ENCODE data around the gene ODAD3. TPM values are rescaled to one million over a fixed set of nuclear protein-coding genes. Genes with fewer than 3 reads are reported as not detected.
"Not testable (repeated sequence)": the region's sequence is repeated elsewhere in the genome, so short reads cannot be mapped to it uniquely, and the experiment has no call there.

ODAD3 gene
- polyA plus RNA-seq, 1 donor from 2014 or later, result 0.89 TPM

- H3K4me1 Mint-ChIP-seq, result peaks cover 17 to 26% (median 23%) of the 10 kb centered on the region in 3 donors
- H3K27me3 Mint-ChIP-seq, result peaks cover 5% of the 10 kb centered on the region
- peak overlapping the region; percentile 80 to 92 (median 90) for H3K4me3 Mint-ChIP-seq
- no peaks in the 10 kb centered on the region for H3K9me3 Mint-ChIP-seq
- peak overlapping the region in 1 of 3 donors; percentile 98 for H3K27ac Mint-ChIP-seq
- no peaks in the 10 kb centered on the region for H3K36me3 Mint-ChIP-seq
Measured at GRCh38 chr19:11383706-11384048, 51.2 kb downstream of the ODAD3 start.

GRCh38 chr19:11382898-11383705, 51.8 kb downstream of the ODAD3 start:
- H3K4me3 Mint-ChIP-seq, result peak overlapping the region; percentile 80 to 92 (median 90)
- peaks cover 17 to 26% (median 23%) of the 10 kb centered on the region in 3 donors for H3K4me1 Mint-ChIP-seq
- no peaks in the 10 kb centered on the region for H3K9me3 Mint-ChIP-seq
- H3K27me3 Mint-ChIP-seq, result peaks cover 5% of the 10 kb centered on the region
- no peaks in the 10 kb centered on the region for H3K36me3 Mint-ChIP-seq
- H3K27ac Mint-ChIP-seq, result peak overlapping the region; percentile 88 to 98 (median 97)

GRCh38 chr19:11380653-11381537, 54.0 kb downstream of the ODAD3 start:
- no peaks in the 10 kb centered on the region for H3K9me3 Mint-ChIP-seq
- H3K36me3 Mint-ChIP-seq, result peaks cover 2% of the 10 kb centered on the region
- H3K27me3 Mint-ChIP-seq, result peaks cover 5% of the 10 kb centered on the region
- H3K27ac Mint-ChIP-seq, result peak overlapping the region; percentile 85 to 99 (median 98)
- peaks cover 17 to 25% (median 20%) of the 10 kb centered on the region in 3 donors for H3K4me1 Mint-ChIP-seq
- H3K4me3 Mint-ChIP-seq, result peak overlapping the region; percentile 88 to 98 (median 93)

GRCh38 chr19:11379857-11380350, 55.0 kb downstream of the ODAD3 start:
- H3K27ac Mint-ChIP-seq, result peak overlapping the region; percentile 85 to 99 (median 98)
- peak overlapping the region in 2 of 4 donors; percentile 39 to 91 for H3K4me3 Mint-ChIP-seq
- peaks cover 19 to 29% (median 20%) of the 10 kb centered on the region in 3 donors for H3K4me1 Mint-ChIP-seq

GRCh38 chr19:11379269-11379845, 55.6 kb downstream of the ODAD3 start:
- peaks cover 15 to 29% (median 20%) of the 10 kb centered on the region in 3 donors for H3K4me1 Mint-ChIP-seq
- not testable (repeated sequence) for H3K4me3 Mint-ChIP-seq

More at GRCh38 chr19:11379857-11380350, 55.0 kb downstream of the ODAD3 start:
- Mint-ChIP-seq H3K9me3 (no peaks in the 10 kb centered on the region), H3K36me3 (peaks cover 2% of the 10 kb centered on the region), H3K27me3 (peaks cover 5% of the 10 kb centered on the region)

GRCh38 chr19:11378319-11379189, 56.4 kb downstream of the ODAD3 start:
- peaks cover 16 to 29% (median 20%) of the 10 kb centered on the region in 3 donors for H3K4me1 Mint-ChIP-seq
- peak overlapping the region in 1 of 3 donors; percentile 93 for H3K27ac Mint-ChIP-seq
- H3K27me3 Mint-ChIP-seq, result peaks cover 5% of the 10 kb centered on the region
- peaks cover 2% of the 10 kb centered on the region for H3K36me3 Mint-ChIP-seq
- no peaks in the 10 kb centered on the region for H3K9me3 Mint-ChIP-seq
- no peak overlapping the region for H3K4me3 Mint-ChIP-seq

More at GRCh38 chr19:11379269-11379845, 55.6 kb downstream of the ODAD3 start:
- not testable (repeated sequence) for H3K36me3 Mint-ChIP-seq, H3K9me3 Mint-ChIP-seq, H3K27me3 Mint-ChIP-seq, H3K27ac Mint-ChIP-seq

GRCh38 chr19:11377756-11378155, 57.2 kb downstream of the ODAD3 start:
- Mint-ChIP-seq H3K27me3 (peaks cover 4% of the 10 kb centered on the region), H3K9me3 (peaks cover 0 to 1% (median 0%) of the 10 kb centered on the region in 3 donors), H3K27ac (no peak overlapping the region), H3K4me1 (peaks cover 18 to 32% (median 21%) of the 10 kb centered on the region in 3 donors), H3K36me3 (peaks cover 2% of the 10 kb centered on the region), H3K4me3 (no peak overlapping the region)

- H3K27ac Mint-ChIP-seq, result peak overlapping the region in 2 of 3 donors; percentile 49 to 81
- peaks cover 2% of the 10 kb centered on the region for H3K36me3 Mint-ChIP-seq
- peaks cover 0 to 1% (median 0%) of the 10 kb centered on the region in 3 donors for H3K9me3 Mint-ChIP-seq
- H3K27me3 Mint-ChIP-seq, result no peaks in the 10 kb centered on the region
- H3K4me1 Mint-ChIP-seq, result peaks cover 15 to 31% (median 21%) of the 10 kb centered on the region in 3 donors
- H3K4me3 Mint-ChIP-seq, result peak overlapping the region in 3 of 4 donors; percentile 1 to 71 (median 6)
Measured at GRCh38 chr19:11377237-11377636, 57.7 kb downstream of the ODAD3 start.

GRCh38 chr19:11375143-11375948, 59.6 kb downstream of the ODAD3 start:
- H3K27ac Mint-ChIP-seq, result no peak overlapping the region
- H3K36me3 Mint-ChIP-seq, result peaks cover 8% of the 10 kb centered on the region
- peaks cover 3 to 23% (median 19%) of the 10 kb centered on the region in 3 donors for H3K4me1 Mint-ChIP-seq
- peaks cover 0 to 1% (median 0%) of the 10 kb centered on the region in 3 donors for H3K9me3 Mint-ChIP-seq
- H3K4me3 Mint-ChIP-seq, result no peak overlapping the region
- H3K27me3 Mint-ChIP-seq, result no peaks in the 10 kb centered on the region

- Mint-ChIP-seq H3K27me3 (no peaks in the 10 kb centered on the region), H3K4me3 (peak within 1 kb of the TSS in 1 of 4 donors; percentile 71), H3K27ac (no peak within 1 kb of the TSS), H3K4me1 (peaks cover 3 to 18% (median 15%) of the 10 kb centered on the region in 3 donors), H3K9me3 (peaks cover 0 to 1% (median 0%) of the 10 kb centered on the region in 3 donors), H3K36me3 (peaks cover 8% of the 10 kb centered on the region)
Measured at GRCh38 chr19:11374433-11375142, 60.3 kb downstream of the ODAD3 start, which contains the start of gene SWSAP1. TSS of gene SWSAP1 (plus strand) at chr19:11374666. CDS start at chr19:11374681, 15 bp downstream.

- Mint-ChIP-seq H3K27ac (no peak overlapping the region), H3K4me3 (no peak overlapping the region), H3K36me3 (peaks cover 11% of the 10 kb centered on the region), H3K4me1 (peaks cover 3 to 18% (median 15%) of the 10 kb centered on the region in 3 donors), H3K27me3 (no peaks in the 10 kb centered on the region), H3K9me3 (peaks cover 0 to 1% (median 0%) of the 10 kb centered on the region in 3 donors)
Measured at GRCh38 chr19:11373885-11374432, 61.0 kb downstream of the ODAD3 start.

- Mint-ChIP-seq H3K27ac (no peak overlapping the region), H3K4me3 (peak overlapping the region in 3 of 4 donors; percentile 12 to 71 (median 63)), H3K4me1 (peaks cover 3 to 18% (median 15%) of the 10 kb centered on the region in 3 donors), H3K36me3 (peaks cover 14% of the 10 kb centered on the region), H3K9me3 (peaks cover 0 to 1% (median 0%) of the 10 kb centered on the region in 3 donors), H3K27me3 (no peaks in the 10 kb centered on the region)
Measured at GRCh38 chr19:11373166-11373884, 61.6 kb downstream of the ODAD3 start.
